Raji (cell line): Measurements from ENCODE around the gene LTB4R.

Source experiments
- POLR2A ChIP-seq: IDR thresholded peaks from 2 replicates; pipeline ENCODE4 v1.6.1; 2011; ENCODE audit warnings: low read depth, low read length, control low read depth; ENCODE audit not compliant: insufficient read depth

LTB4R gene

GRCh38 chr14:24356208-24356607, 44.9 kb downstream of the LTB4R start:
- no peak for TF ChIP-seq POLR2A

GRCh38 chr14:24360281-24360680, 49.0 kb downstream of the LTB4R start:
- TF ChIP-seq POLR2A, result no peak

- TF ChIP-seq POLR2A, result no peak
Observed at GRCh38 chr14:24361326-24361725, 50.0 kb downstream of the LTB4R start.

- no peak for TF ChIP-seq POLR2A
Observed at GRCh38 chr14:24362241-24362960, 51.1 kb downstream of the LTB4R start.

GRCh38 chr14:24363401-24363800, 52.1 kb downstream of the LTB4R start:
- no peak for TF ChIP-seq POLR2A

GRCh38 chr14:24364841-24365240, 53.5 kb downstream of the LTB4R start:
- TF ChIP-seq POLR2A, result no peak

- TF ChIP-seq POLR2A, result peak; percentile 55; the same call in 1 of the 2 replicates
Observed at GRCh38 chr14:24365600-24366412, 54.5 kb downstream of the LTB4R start.

GRCh38 chr14:24366413-24366720, 55.1 kb downstream of the LTB4R start:
- TF ChIP-seq POLR2A, result no peak

GRCh38 chr14:24366721-24367513, 55.6 kb downstream of the LTB4R start:
- peak; percentile 40; the same call in 1 of the 2 replicates for TF ChIP-seq POLR2A
